GM19193 (cell line): ENCODE measurements around the gene ALPP.

ENCODE experiments used
- POLR2A ChIP-seq: IDR thresholded peaks from 4 replicates; pipeline ENCODE4 v1.6.1; 2011; ENCODE audit not compliant: insufficient read depth, insufficient read length; ENCODE audit errors: extremely low read depth

ALPP gene

DNA sequence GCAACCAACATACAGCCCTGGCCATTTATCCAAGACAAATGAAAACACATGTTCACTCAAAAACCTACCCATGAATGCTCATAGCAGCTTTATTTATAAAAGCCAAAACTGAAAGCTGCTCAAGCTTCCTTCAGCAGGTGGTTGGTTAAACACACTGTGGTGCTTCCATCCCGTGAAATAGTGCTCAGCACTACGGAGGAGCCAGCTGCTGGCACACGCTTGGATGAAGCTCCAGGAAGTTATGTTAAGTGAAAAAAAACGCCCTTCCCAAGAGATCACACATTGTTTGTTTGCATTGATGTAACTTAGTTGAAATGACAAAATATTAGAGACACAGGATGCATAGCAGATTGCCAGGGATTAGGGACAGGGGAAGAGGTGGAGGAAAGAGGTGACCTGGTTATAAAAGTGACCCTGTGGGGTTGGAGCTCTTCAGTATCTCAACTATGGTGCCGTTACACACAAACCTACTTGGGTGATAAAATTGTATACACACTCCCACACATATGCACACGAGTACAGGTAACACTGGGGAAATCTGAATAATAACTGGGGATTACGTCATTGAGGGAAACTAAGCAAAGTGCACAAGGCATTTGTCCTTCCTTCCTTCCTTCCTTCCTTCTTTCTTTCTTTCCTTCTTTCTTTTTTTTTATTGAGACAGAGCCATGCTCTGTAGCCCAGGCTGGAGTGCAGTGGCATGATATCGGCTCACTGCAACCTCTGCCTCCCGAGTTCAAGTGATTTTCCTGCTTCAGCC lies 21.9 kb downstream of the ALPP start:
- no peak for TF ChIP-seq POLR2A

DNA sequence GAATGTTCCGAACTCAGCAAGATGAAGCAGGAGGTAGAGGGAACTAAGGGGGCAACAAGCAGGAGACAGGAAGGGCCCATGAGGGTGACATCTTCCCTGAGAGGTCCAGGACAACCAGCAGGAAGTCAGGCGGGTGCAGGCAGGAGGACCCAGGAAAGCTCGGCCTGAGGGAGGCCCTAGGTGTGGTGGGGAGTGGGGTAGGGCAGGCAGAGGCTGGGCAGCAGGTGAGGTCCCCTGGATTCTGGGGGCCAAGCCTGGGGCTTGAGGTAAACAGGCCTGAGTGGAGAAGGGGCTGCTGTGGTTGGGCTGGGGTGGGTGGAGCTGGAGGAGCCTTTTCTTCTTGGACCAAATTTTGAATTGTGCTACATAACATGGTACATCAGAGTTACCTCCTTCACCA lies 24.0 kb downstream of the ALPP start:
- TF ChIP-seq POLR2A, result no peak

DNA sequence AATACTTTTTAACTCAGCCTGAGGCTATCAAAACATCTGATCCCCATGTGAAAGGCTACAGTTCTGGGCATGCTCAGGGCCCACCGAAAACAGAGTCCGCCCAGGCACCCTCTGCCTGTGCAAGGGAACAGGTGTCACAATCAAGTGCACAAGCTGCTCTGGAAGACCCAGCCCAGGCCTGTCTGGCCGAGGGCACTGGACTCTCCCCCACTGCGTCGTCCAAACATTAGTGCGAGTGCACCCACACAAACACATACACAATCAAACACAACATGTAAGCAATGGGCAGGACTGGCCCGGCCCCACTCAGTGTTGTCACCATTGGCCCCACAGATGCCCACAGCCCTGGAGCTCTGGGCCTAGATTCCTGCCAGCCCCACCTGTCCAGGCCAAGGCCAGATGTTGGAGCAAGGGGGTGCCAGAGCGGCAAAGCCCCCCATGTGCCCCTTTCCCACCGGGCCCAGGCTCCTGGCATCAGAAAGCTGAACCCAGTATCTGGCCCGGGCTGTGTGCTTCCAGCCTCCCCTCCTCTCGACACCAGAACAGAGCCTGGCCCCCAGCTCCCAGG lies 27.5 kb downstream of the ALPP start:
- TF ChIP-seq POLR2A, result no peak

DNA sequence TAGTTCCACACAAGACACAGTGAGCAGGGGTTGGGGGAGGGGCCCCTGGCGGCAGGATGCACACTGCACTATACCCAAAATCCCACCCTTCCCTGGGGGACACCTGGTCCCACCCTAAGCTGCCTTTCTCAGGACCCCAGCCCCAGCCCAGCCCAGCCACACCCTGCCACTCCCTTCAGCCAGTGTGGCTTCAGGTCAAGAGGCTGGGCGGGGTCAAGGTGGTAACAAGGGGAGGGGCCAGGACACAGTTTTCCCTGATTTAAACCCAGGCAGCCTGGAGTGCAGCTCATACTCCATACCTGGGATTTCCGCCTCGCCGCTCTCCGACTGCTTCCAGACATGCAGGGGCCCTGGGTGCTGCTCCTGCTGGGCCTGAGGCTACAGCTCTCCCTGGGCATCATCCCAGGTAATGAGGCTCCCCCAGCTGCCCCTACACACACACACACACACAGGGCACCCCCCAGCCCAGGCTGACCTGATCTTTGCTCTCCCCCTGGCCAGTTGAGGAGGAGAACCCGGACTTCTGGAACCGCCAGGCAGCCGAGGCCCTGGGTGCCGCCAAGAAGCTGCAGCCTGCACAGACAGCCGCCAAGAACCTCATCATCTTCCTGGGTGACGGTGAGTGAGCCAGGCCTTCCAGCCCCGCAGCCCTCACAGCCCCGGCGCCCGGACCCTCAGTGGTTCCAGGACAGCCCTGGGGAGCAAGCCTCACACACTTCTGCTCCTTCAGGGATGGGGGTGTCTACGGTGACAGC lies 28.2 kb downstream of the ALPP start, which contains the start of gene ALPG:
Gene ALPG, plus strand, starts transcription at position 289 of the 755 bp plus-strand sequence. Its CDS starts 51 bp downstream, at position 340.
- no peak for TF ChIP-seq POLR2A

DNA sequence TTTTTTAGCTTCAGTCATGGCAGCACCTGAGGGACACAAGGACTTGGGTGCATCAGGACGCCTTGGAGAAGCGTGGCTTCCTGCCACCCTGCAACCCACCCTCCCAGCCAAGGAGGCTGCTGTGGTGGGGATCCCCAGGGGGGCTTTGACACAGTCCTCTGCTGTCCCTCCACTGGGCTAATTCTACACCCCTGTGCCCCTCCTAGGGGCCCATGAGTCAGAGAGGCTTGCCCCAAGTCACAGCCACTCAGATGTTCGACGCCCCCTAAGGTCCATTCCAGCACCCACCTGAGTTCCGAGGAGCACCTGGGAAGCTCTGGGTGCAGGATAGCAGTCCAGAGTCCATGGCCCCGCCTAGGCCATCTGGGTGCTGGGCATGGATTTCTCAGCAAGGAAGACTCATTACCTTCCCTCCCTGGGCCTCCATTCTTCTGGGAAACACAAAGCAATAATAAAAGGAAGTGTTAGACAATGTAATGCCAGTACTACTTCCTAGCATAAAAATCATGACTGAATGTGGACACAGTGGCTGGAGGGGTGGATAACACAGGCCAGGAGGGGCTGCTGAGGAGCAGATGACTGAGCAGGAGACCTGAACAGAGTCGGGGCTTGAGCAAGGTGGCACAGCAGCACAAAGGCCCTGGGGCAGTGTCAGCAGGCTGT lies 31.8 kb downstream of the ALPP start:
- TF ChIP-seq POLR2A, result no peak

DNA sequence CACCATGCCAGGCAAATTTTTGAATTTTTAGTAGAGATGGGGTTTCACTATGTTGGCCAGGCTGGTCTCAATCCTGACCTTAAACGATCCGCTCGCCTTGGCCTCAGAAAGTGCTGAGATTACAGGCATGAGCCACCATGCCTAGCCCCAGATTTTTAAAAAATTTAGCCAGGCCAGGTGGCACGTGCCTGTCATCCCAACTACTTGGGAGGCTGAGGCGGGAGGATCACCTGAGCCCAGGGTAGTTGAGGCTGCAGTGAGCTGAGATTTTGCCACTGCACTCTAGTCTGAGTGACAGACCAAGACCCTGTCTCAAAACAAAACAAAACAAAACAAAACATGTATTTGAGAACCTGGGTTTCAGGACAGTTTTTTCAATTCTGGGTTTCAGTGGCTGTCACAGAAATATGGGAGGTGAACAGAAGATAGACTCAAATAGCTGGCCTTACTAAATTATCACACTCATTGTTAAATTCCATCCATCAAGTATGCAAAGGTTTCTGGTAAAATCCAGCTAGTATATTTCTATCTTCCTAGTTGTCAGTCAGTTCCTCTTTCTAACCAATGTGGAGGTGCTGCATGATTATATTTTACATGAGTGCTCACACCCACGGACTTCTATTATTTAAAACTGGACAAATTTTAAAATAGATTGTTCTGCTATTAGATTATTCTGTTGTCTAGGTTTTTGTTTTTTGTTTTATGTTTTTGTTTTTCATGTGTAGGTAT lies 33.5 kb downstream of the ALPP start:
- TF ChIP-seq POLR2A, result no peak

DNA sequence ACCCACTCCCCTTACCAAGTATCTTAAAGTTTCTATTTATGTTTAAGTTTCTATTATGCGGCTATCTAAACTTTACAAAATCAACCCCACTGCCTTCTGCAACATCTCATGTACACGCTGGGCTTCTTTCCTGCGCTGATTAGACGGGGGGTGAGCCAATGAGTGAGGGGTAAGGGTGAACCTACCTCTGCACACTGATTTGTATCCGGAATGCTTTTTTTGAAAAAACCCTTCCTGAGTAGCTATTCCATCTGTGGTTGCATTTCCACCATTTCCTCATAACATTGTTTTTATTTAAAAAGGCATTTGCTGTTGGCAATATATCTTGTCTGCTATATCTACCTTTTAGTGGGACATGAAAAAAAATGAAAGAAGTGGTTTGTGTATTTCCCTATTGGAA lies 34.4 kb downstream of the ALPP start:
- no peak for TF ChIP-seq POLR2A

DNA sequence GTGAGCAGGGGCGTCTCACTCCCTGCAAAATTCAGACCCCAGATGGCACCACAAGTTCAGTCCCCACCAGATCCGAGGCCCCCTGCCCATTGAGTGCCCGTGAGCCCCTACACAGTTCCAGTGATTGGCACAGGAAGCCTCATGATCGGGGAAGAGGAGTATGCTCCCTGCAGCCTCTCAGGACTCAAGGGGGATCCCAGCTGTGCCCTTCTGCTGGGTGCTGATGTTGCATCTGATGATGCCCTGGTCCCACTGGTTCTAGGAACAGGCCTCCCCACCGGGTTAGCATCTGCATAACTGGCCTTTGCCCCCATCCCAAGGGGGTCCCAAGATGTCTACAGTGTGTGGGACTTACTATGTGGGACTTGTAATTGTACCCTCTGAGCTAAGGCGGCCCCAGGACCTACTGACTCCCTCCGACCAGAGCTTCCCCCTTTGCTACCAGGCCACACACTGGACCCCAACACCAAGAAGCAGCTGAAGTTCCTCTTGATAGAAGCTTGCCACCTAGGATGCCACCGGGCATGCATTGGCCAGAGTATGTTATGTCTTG lies 36.7 kb downstream of the ALPP start:
- TF ChIP-seq POLR2A, result no peak

DNA sequence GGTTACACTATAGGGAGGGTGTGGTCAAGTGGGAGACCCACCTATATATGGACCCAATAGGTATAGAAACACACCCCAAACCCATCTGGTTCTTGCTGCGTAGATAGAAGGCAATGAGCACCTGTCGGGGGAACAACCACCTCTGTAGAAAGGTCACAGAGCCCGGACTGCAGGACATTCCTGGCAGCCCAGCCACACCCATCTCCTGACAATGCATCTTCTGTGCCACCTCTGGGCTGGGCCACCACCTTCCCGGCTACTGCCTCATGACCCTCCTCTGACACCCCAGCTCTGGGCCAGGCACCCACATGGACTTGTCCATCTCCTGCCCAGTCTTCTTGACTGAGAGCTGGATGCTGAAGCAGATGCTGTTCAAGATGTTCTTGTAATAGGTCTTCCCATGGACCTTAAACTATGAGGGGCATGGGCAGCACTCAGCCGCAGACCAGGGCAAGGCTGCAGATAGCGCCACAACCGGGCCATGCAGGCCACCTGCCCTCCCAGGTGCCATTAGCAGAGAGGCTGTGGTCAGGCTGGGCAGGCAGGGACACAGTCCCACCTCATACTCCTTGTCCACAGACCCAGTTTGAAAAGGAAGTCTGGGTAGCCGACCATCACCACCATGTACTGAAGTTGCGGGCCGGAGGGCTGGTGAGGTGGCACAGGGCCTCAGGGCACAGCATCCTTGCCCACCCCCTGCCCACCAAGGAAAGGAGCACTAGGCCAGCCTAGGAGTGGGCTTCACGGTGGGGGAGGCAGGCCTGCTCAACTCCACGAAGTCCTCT lies 37.4 kb downstream of the ALPP start:
- TF ChIP-seq POLR2A, result no peak

DNA sequence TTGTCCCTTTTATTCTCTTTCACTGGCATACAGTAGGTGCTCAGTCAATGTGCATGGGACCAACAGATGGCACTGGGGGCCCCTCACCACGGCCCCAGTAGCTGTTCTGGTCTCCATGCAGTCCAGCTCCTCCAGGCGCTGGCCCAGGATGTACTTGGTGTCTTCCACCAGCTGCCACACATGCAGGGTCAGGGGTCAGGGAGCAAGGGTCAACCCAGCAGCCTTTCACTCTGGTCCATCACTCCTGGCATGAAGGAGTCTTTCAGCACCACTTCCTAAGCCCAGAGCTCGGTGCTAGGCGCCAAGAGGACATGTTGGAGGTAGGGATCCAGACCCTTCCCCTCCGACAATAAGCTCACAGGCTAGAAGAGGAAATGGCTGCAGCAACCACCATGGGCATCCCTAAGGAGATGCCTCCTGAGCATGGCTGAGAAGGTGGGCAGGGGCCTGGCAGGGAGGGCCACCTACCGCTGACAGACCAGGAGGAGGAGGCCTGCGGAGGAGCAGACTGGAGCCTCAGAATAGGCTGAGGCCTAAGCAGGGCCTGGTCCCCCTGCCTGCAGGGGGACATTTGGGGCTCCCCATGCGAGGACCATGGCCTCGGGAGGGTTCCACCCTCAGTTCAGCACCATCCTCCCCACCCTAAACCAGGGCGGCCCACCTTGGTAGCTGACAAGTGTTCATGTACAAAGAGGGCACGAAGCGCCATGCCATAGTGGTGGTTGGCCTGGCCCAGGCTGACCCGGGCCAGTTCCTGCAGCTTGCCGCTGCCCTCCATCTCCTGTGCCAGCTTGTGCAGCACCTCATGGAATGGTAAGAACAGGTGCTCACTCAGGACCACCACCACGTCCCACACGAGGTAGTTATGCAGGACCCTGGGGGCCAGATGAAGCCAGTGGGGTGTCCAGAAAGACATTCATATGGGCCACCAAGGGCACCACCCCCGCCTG lies 38.2 kb downstream of the ALPP start:
- TF ChIP-seq POLR2A, result no peak

DNA sequence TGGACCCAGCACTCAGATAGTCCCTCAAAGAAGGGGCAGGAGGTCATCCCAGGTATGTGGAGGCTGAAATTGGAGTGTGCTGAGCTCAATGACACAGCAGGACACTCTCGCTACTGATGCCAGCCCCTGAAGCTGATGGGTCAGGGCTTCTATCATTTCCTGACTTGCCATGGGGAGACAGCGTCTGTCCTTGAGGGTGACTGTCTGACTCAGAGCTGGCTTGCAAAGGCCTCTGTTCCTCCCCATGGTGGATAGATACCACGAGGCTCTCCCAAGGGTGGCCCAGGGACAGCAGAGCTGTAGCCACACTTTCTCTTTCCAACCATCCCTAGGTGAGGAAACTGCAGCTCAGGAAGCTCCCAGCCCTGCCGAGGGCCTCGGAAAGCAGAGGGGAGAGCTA lies 38.9 kb downstream of the ALPP start:
- no peak for TF ChIP-seq POLR2A

DNA sequence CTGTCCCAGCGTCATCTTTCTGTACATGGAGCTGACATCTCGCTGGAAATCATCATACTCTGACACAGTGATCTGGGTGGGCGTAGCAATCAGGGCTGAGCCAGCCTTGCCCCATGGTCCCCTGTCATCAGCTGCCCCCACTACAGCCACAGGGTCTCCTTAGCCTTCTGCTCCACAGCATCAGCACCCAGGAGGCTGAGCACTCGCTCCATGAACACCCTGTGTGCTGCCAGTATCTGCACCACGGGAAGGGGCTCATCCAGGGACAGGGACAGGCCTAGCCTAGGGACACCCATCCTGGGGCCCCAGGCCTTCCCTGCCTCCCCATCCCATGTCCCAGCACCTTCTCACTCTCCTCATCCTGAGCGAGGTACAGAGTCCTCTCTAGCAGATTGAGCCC lies 39.5 kb downstream of the ALPP start:
- no peak for TF ChIP-seq POLR2A
